Gastroesophageal sphincter (tissue), 3 donors: ENCODE measurements around the gene PI16.

Experiments
- POLR2A ChIP-seq, 2 donors: fragments of 450-650 bp; IDR thresholded peaks; one replicate each; pipeline ENCODE4 v1.6.1; 2017; ENCODE audit warnings: antibody characterized with exemption in 2 of 2, mild to moderate bottlenecking in 2 of 2, moderate library complexity in 1 of 2
- POLR2AphosphoS5 ChIP-seq: sonication (generic); formaldehyde crosslinking; IDR thresholded peaks from one replicate; pipeline ENCODE4 v1.6.1; 2017; ENCODE audit warnings: antibody characterized with exemption
- TF ChIP-seq, protein P1 (sequence below), 4 experiments: fragments of 200-600 bp in 2 of 4; fragments of 450-650 bp in 2 of 4; sonication (generic) in 1 of 4; IDR thresholded peaks; one replicate each; pipeline ENCODE4 v1.5.1; 2017 to 2019; ENCODE audit warnings: antibody characterized with exemption in 4 of 4, mild to moderate bottlenecking in 2 of 4, moderate library complexity in 2 of 4

- TF ChIP-seq, protein P1, sequence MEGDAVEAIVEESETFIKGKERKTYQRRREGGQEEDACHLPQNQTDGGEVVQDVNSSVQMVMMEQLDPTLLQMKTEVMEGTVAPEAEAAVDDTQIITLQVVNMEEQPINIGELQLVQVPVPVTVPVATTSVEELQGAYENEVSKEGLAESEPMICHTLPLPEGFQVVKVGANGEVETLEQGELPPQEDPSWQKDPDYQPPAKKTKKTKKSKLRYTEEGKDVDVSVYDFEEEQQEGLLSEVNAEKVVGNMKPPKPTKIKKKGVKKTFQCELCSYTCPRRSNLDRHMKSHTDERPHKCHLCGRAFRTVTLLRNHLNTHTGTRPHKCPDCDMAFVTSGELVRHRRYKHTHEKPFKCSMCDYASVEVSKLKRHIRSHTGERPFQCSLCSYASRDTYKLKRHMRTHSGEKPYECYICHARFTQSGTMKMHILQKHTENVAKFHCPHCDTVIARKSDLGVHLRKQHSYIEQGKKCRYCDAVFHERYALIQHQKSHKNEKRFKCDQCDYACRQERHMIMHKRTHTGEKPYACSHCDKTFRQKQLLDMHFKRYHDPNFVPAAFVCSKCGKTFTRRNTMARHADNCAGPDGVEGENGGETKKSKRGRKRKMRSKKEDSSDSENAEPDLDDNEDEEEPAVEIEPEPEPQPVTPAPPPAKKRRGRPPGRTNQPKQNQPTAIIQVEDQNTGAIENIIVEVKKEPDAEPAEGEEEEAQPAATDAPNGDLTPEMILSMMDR (IDR thresholded peaks at IDR 0.05), result no peak
- TF ChIP-seq POLR2A (IDR thresholded peaks at IDR 0.05) (no peak), POLR2AphosphoS5 (no peak)
Measured at GRCh38 chr6:36967757-36968156, 13.2 kb downstream of the PI16 start.
